ENCODE results near the gene IP6K1. TPM values are rescaled to one million over a fixed set of nuclear protein-coding genes. Genes with fewer than 3 reads are reported as not detected.
A peak's percentile ranks its signal among the peaks of the same experiment; 100 is the strongest.

IP6K1 gene
- total and polyA plus RNA-seq, 10 donors: 8.6 to 56.0 (median 46.4) TPM

GRCh38 chr3:49725906-49726681, 60.2 kb downstream of the IP6K1 start:
- no peaks in the 10 kb centered on the region for H3K9me3 ChIP-seq

GRCh38 chr3:49724586-49724985, 61.8 kb downstream of the IP6K1 start:
- TF ChIP-seq, protein P1, sequence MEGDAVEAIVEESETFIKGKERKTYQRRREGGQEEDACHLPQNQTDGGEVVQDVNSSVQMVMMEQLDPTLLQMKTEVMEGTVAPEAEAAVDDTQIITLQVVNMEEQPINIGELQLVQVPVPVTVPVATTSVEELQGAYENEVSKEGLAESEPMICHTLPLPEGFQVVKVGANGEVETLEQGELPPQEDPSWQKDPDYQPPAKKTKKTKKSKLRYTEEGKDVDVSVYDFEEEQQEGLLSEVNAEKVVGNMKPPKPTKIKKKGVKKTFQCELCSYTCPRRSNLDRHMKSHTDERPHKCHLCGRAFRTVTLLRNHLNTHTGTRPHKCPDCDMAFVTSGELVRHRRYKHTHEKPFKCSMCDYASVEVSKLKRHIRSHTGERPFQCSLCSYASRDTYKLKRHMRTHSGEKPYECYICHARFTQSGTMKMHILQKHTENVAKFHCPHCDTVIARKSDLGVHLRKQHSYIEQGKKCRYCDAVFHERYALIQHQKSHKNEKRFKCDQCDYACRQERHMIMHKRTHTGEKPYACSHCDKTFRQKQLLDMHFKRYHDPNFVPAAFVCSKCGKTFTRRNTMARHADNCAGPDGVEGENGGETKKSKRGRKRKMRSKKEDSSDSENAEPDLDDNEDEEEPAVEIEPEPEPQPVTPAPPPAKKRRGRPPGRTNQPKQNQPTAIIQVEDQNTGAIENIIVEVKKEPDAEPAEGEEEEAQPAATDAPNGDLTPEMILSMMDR (IDR thresholded peaks at IDR 0.05 in 8 of 11, conservative IDR thresholded peaks at IDR 0.05 in 3 of 11): no peak
- TF ChIP-seq POLR2AphosphoS5 (IDR thresholded peaks at IDR 0.05) (no peak), POLR2A (IDR thresholded peaks at IDR 0.05) (no peak)
- peak overlapping the region; percentile 79 to 98 (median 94) for H3K27ac ChIP-seq
- peak overlapping the region; percentile 87 to 100 (median 92) for H3K4me3 ChIP-seq
- H3K27me3 ChIP-seq (replicated peaks in 1 of 7): no peaks in the 10 kb centered on the region
- peaks cover 4 to 75% (median 42%) of the 10 kb centered on the region in 6 donors for H3K36me3 ChIP-seq
- intact Hi-C loops (cut with DNase I; ENCODE audit: low total_unique reads): no loop called here
- WGBS, 5 donors: 15 to 36% (median 18%) methylated on average over 5 to 6 of the region's 6 CpGs
- no peaks in the 10 kb centered on the region for H3K9me3 ChIP-seq
- peaks cover 19 to 65% (median 34%) of the 10 kb centered on the region in 6 donors for H3K4me1 ChIP-seq
- peak; percentile 86 for DNase-seq

More at GRCh38 chr3:49725906-49726681, 60.2 kb downstream of the IP6K1 start:
- Histone ChIP-seq H3K27me3 (replicated peaks in 1 of 7) (no peaks in the 10 kb centered on the region), H3K27ac (peak overlapping the region in 5 of 8 donors; percentile 43 to 98 (median 47)), H3K4me1 (peaks cover 15 to 51% (median 25%) of the 10 kb centered on the region in 6 donors), H3K36me3 (peaks cover 4 to 82% (median 45%) of the 10 kb centered on the region in 6 donors), H3K4me3 (no peak overlapping the region)
- DNase-seq: no peak
- 82 to 89% (median 88%) methylated on average over 9 to 11 of the region's 11 CpGs for WGBS, 5 donors
- TF ChIP-seq POLR2AphosphoS5 (IDR thresholded peaks at IDR 0.05) (peak in 1 of 3 donors; percentile 10), POLR2A (IDR thresholded peaks at IDR 0.05) (no peak)
- TF ChIP-seq, protein P1 (IDR thresholded peaks at IDR 0.05 in 8 of 11, conservative IDR thresholded peaks at IDR 0.05 in 3 of 11): no peak
- intact Hi-C loops (cut with DNase I; ENCODE audit: low total_unique reads): no loop called here

GRCh38 chr3:49723628-49724551, 62.5 kb downstream of the IP6K1 start, which contains the start of gene GMPPB:
Gene GMPPB (minus strand): TSS chr3:49723951. CDS start chr3:49723726, 225 bp downstream.
- H3K27me3 ChIP-seq (replicated peaks in 1 of 7): no peaks in the 10 kb centered on the region
- H3K9me3 ChIP-seq: no peaks in the 10 kb centered on the region
- peak; percentile 99 for DNase-seq
- H3K36me3 ChIP-seq: peaks cover 4 to 68% (median 41%) of the 10 kb centered on the region in 6 donors
- TF ChIP-seq POLR2A (IDR thresholded peaks at IDR 0.05) (peak in 1 of 3 donors; percentile 17), POLR2AphosphoS5 (IDR thresholded peaks at IDR 0.05) (peak; percentile 95 to 98 (median 95))
- TF ChIP-seq, protein P1 (IDR thresholded peaks at IDR 0.05 in 8 of 11, conservative IDR thresholded peaks at IDR 0.05 in 3 of 11): peak in 2 of 11 experiments; percentile 19 to 30
- H3K4me3 ChIP-seq: peak within 1 kb of the TSS; percentile 87 to 100 (median 92)
- intact Hi-C loops (cut with DNase I; ENCODE audit: low total_unique reads): no loop called here
- 0 to 1% (median 0%) methylated on average over 34 to 102 of the region's 102 CpGs for WGBS, 5 donors
- H3K27ac ChIP-seq: peak within 1 kb of the TSS; percentile 79 to 98 (median 94)
- peaks cover 21 to 72% (median 39%) of the 10 kb centered on the region in 6 donors for H3K4me1 ChIP-seq
